Measurements from ENCODE around the gene LMX1B. TPM values are rescaled to one million over a fixed set of nuclear protein-coding genes. Genes with fewer than 3 reads are reported as not detected.

The LMX1B gene
- total and polyA plus RNA-seq, 2 donors (not counting 3 experiments of a cell fraction or from before 2014, with no cell fraction given): not detected

DNA sequence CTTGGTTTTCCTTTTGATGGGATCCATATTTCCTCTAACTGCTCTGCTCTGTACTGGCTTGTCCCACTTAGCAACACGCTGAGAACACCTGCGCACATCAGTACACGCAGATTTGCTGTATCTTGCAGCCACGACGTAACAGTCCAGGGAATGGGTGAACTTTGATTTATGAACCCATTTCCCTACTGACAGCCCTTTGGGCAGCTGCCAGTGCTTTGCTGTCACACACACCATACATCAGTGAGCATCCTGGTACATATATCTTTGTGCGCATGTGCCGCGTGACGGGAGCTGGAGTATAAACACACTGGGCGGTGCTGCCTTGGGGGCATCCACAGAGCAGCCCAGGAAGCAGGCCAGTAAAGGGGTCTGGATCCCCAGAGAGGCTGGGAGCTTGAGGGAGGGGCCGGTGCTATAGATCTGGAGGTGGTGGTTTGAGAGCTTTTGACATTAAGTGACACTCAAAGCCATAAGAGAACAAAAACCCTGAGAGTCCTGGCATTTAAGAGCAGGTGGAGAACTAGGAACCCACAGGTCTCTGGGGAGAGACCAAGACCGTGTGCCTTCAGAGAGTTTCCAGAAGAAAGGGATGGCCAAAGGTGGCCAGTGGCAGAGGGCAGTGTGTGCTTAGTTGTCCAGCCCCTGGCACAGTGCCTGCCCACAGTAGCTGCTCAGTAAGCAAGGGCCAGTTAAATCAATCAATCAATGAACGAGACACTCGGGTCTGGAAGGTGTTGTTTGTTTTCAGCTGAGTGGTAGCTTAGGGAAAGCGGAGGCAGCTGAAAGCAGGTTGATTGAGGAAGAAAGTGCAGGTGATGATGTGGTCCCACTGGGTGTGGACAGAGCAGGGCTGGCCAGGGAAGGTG lies 53.7 kb downstream of the LMX1B start:
- no peak overlapping the region for H3K9ac ChIP-seq (replicated peaks; ENCODE audit: extremely low read depth, insufficient read depth, low read length)
- dilution Hi-C loops (cut with MboI; ENCODE audit: extremely low pct_ligation_motif_present, low sequenced_read_pairs): no loop called here
- intact Hi-C loops (cut with micrococcal nuclease): loop anchor here (10.0 kb wide), 1 partner anchor 53 kb away; the partner anchor contains the start of gene LMX1B
- H3K79me2 ChIP-seq (ENCODE audit: control insufficient read depth, insufficient read depth, low read length): no peaks in the 10 kb centered on the region
- H3K9me1 ChIP-seq (replicated peaks; ENCODE audit: control insufficient read depth, extremely low read depth, insufficient read depth, low read length): no peaks in the 10 kb centered on the region
- no peak overlapping the region for H2AFZ ChIP-seq (ENCODE audit: low read depth, low read length)
- no peak for FAIRE-seq
- H3K4me1 ChIP-seq (ENCODE audit: control insufficient read depth, extremely low read depth, insufficient read depth, low read length): peaks cover 3% of the 10 kb centered on the region
- CTCF ChIA-PET: interaction anchor here (0.6 to 1.8 kb wide), 4 partner anchors 10 to 38 kb away, joined by 3 to 8 read pairs (median 4); no protein-coding TSS in a partner anchor
- H3K27ac ChIP-seq (ENCODE audit: insufficient read depth, low read depth, low read length): no peak overlapping the region
- no peaks in the 10 kb centered on the region for H3K36me3 ChIP-seq (ENCODE audit: control insufficient read depth in 2 of 2, extremely low read depth in 1 of 2, insufficient read depth in 2 of 2, low read length in 2 of 2)
- POLR2A ChIA-PET: no interaction called here
- H3K9me3 ChIP-seq (replicated peaks; ENCODE audit: control insufficient read depth, insufficient read depth, low read length): no peaks in the 10 kb centered on the region
- no TSS peak for BruUV-seq (replicated peaks)
- TF ChIP-seq MYC (IDR thresholded peaks at IDR 0.05; ENCODE audit: low read depth, low read length) (no peak), FOS (IDR thresholded peaks at IDR 0.05; ENCODE audit: borderline replicate concordance, insufficient read depth, low read length) (no peak), POLR2AphosphoS5 (IDR thresholded peaks at IDR 0.05; ENCODE audit: insufficient read depth, low read depth, low read length) (no peak), JUN (IDR thresholded peaks at IDR 0.05; ENCODE audit: borderline replicate concordance, insufficient read depth, insufficient read length, low read depth) (no peak), GATA2 (IDR thresholded peaks at IDR 0.05; ENCODE audit: insufficient read depth, insufficient read length, low read depth, low read length) (no peak), EZH2 (IDR thresholded peaks at IDR 0.05; ENCODE audit: borderline replicate concordance, low read depth, low read length, severe bottlenecking) (no peak), POLR2A (IDR thresholded peaks at IDR 0.05; ENCODE audit: low read depth, low read length) (no peak)
- TF ChIP-seq, protein P1, sequence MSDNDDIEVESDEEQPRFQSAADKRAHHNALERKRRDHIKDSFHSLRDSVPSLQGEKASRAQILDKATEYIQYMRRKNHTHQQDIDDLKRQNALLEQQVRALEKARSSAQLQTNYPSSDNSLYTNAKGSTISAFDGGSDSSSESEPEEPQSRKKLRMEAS (IDR thresholded peaks at IDR 0.05; ENCODE audit: insufficient read depth, insufficient read length): no peak
- TF ChIP-seq, protein P2, sequence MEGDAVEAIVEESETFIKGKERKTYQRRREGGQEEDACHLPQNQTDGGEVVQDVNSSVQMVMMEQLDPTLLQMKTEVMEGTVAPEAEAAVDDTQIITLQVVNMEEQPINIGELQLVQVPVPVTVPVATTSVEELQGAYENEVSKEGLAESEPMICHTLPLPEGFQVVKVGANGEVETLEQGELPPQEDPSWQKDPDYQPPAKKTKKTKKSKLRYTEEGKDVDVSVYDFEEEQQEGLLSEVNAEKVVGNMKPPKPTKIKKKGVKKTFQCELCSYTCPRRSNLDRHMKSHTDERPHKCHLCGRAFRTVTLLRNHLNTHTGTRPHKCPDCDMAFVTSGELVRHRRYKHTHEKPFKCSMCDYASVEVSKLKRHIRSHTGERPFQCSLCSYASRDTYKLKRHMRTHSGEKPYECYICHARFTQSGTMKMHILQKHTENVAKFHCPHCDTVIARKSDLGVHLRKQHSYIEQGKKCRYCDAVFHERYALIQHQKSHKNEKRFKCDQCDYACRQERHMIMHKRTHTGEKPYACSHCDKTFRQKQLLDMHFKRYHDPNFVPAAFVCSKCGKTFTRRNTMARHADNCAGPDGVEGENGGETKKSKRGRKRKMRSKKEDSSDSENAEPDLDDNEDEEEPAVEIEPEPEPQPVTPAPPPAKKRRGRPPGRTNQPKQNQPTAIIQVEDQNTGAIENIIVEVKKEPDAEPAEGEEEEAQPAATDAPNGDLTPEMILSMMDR (IDR thresholded peaks at IDR 0.05; ENCODE audit: extremely low read depth in 1 of 2, insufficient read depth in 1 of 2, low read depth in 1 of 2, low read length in 2 of 2): no peak
- no peaks in the 10 kb centered on the region for H4K20me1 ChIP-seq (replicated peaks; ENCODE audit: control insufficient read depth, extremely low read depth, insufficient read depth, low read length)
- H3K4me2 ChIP-seq (ENCODE audit: insufficient read depth, low read length): no peak overlapping the region
- no peak overlapping the region for H3K4me3 ChIP-seq (replicated peaks in 1 of 3; ENCODE audit: insufficient read depth in 1 of 3, low read depth in 1 of 3, low read length in 3 of 3)
- DNase-seq (ENCODE audit: low read depth, low spot score): no peak
- H3K27me3 ChIP-seq (ENCODE audit: control insufficient read depth in 2 of 2, insufficient read depth in 2 of 2, low read length in 2 of 2): peaks cover 16 to 25% of the 10 kb centered on the region in 2 experiments

Measured in endothelial cell of umbilical vein (primary cell).